Inferior parietal cortex (tissue), 1 donor: Measurements from ENCODE around the gene CTAGE9.
"Not testable (repeated sequence)": the region's sequence is repeated elsewhere in the genome, so short reads cannot be mapped to it uniquely, and the experiment has no call there.

Experiments
- DNase-seq: peaks from one replicate; pipeline ENCODE4 v3.0.0-alpha.2; 2016; ENCODE audit errors: extremely low spot score

CTAGE9 gene

DNA sequence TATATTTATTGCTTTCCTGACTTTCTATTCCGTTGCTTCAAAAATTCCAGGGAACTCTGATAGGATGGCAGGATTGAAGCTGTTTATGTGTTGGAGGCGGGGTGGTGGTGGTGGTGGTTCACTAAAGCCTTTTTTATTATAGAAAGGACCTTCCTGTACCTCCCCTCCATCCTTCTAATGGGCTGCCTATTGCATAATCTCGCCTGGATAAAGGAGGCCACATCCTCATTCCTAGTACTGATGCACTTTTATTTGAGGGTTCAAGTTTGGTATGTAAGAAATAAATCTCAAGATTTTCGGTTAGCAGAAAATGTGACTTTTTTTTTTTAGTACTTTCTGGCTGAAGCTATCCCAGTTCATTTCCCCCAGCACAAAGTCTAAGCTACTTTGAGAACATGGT lies 18.7 kb upstream of the CTAGE9 start:
- no peak for DNase-seq

GRCh38 chr6:131728296-131728939 lies 17.6 kb upstream of the CTAGE9 start:
- DNase-seq, result no peak

GRCh38 chr6:131727868-131728267 lies 17.1 kb upstream of the CTAGE9 start:
- DNase-seq, result no peak

GRCh38 chr6:131727467-131727866 lies 16.6 kb upstream of the CTAGE9 start:
- no peak for DNase-seq

DNA sequence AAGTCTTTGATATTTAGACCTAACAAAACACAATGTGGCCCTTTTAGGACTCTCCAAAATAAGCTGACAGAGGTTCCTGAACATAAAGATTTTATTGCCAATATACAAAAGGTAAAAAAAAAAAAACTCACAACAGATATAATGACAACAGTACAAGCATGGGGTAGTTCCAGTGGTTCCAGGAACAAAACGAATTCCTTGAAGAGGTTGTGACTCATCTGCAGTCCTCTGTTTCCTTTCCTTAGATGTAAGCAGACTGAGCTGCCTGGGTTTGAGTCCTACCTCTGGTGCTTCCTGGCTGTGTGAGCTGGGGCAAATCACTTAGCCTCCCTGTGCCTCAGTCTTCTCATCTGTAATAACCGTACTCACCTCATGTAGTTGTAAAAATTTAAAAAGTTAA lies 13.3 kb upstream of the CTAGE9 start:
- no peak for DNase-seq

GRCh38 chr6:131721161-131721560 lies 10.3 kb upstream of the CTAGE9 start:
- DNase-seq, result no peak

DNA sequence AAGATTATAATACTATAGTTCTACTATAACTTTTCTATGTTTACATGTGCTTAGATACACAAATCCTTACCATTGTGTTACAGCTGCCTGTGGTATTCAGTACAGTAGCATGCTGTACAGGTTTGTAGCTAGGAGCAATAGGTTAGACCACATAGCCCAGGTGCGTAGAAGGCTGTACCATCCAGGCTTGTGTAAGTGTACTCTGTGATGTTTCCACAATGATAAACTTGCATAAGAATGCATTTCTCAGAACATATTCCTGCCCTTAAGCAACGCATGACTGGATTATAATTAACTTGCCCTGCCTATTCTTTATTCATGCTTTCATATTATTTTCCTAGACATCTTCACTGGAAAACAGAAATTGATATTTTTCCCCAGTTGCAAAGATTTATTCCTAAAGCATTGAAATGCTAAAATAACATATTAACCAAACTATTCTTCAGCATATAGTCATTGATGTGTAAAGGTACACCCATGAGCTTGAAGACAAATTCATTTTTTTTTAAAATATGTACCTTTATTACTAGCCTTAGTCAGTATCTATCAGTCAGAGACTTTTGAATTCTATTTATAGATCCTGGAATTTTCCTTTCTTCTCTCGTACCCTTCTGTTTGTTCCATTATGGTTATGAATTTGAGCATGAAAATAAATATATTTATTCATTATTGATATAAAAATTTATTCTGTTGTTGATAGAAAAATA lies 7.2 kb upstream of the CTAGE9 start:
- no peak for DNase-seq

DNA sequence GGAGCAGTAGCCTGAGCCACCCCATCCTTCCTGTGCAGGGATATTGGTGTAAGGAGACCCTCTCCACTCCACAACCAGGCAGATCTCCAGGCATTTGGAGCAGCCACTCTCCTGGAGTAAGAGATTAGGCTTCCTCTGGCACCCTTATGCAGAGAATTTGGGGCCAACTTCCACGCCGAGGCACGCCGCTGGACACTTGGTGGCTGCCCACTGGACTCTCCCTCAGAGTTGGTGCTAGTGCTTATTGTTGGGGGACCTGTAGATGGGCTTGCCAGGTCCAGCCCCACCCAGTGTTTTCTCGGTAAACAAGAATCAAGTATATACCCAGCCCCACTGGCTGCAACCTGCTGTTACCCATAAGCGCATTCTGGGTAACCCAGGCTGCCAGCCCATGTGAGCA lies 4.8 kb upstream of the CTAGE9 start:
- DNase-seq, result not testable (repeated sequence)

DNA sequence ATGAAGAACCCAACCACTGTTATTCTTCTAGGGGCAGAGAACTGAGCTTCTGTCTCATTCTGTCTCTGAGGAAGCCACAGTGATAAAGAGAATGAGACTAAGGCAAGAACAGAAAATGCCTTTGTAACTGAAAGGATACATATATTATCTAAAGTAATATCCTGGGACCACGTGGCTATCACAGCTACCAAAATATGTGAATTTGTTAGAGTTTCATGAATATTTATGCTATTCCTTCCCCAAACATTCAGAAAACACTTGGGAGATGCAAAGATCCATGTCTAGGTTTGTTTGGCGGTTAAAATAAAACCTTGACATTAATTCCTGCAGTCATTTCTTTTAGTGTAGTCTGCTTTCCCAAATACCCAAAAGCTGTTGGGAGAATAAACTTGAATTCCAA lies 6.9 kb downstream of the CTAGE9 start:
- not testable (repeated sequence) for DNase-seq

DNA sequence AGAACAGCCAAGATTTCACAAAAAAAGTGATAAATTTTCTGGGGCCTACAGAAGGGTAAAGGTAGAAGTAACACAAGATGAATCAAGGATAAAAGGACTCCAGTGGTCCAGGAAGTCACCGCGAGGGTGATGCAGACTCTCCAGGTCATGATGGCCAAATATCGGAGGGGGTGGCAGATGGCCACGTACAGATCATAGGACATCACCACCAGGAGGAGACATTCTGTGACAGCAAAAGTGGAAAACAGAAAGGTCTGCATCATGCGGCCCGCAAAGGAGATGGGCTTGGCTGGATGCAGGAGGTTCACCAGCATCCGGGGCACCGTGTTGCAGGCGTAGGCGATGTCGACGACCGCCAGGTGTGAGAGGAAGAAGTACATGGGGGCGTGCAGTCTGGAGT lies 10.0 kb downstream of the CTAGE9 start:
- DNase-seq, result not testable (repeated sequence)

GRCh38 chr6:131696956-131697355 lies 13.9 kb downstream of the CTAGE9 start:
- DNase-seq, result no peak

GRCh38 chr6:131694832-131695426 lies 15.9 kb downstream of the CTAGE9 start:
- DNase-seq, result peak; percentile 65

GRCh38 chr6:131693384-131693783 lies 17.4 kb downstream of the CTAGE9 start:
- DNase-seq, result no peak

DNA sequence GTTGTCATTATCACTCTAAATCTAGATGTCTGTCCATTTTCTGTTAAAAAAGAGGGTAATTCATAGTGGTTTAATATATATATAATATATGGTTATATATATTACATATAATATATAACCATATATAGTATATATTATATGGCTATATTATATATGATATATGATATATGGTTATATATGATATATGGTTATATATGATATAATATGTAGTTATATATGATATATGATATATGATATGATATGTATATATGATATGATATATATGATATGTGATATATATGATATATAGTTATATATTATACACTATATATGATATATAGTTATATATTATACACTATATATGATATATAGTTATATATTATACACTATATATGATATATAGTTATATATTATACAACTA lies 18.2 kb downstream of the CTAGE9 start:
- no peak for DNase-seq

GRCh38 chr6:131692031-131692430 lies 18.8 kb downstream of the CTAGE9 start:
- DNase-seq, result no peak

DNA sequence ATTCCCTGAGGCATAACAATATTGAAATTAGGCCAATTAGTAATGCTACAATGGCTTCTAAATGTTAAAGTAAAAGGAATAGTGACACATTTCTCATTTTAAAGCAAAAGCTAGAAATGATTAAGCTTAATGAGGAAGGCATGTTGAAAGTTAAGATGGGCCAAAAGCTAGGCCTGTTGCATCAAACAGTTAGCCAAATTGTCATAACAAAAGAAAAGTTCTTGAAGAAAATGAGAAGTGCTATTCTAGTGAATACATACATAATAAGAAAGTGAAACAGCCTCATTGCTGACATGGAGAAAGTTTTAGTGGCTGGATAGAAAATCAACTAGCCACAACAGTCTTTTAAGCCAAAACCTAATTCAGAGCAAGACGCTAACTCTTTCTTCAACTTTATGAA lies 22.5 kb downstream of the CTAGE9 start:
- DNase-seq, result no peak

DNA sequence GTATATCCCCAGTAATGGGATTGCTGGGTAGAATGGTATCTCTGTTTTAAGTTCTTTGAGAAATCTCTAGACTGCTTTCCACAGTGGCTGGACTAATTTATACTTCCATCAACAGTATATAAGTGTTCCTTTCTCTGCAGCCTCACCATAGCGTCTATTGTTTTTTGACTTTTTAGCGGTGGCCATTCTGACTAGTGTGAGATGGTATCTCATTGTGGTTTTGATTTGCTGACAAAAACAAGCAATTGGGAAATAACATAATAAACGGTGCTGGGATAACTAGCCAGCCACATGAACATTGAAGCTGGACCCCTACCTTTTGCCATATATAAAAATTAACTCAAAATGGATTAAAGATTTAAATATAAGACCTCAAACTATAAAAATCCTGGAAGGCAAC lies 23.8 kb downstream of the CTAGE9 start:
- no peak for DNase-seq

- no peak for DNase-seq
Observed at GRCh38 chr6:131685266-131685780, 25.5 kb downstream of the CTAGE9 start.

DNA sequence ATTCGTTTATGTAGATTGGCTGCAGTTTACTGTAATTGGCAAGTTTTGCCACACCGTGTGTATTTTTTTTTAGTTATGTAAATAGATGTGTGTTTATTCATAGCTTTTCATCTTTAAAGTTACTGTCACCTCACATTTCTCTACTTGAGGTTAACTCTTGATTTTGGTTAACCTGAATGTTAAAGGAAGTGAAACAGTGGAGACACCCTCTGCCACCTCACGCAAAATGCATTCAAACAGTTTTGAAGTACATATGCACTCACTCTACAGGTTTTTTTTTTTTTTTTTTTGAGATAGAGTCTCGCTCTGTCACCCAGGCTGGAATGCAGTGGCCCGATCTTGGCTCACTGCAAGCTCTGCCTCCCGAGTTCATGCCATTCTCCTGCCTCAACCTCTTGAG lies 27.3 kb downstream of the CTAGE9 start:
- DNase-seq, result no peak

DNA sequence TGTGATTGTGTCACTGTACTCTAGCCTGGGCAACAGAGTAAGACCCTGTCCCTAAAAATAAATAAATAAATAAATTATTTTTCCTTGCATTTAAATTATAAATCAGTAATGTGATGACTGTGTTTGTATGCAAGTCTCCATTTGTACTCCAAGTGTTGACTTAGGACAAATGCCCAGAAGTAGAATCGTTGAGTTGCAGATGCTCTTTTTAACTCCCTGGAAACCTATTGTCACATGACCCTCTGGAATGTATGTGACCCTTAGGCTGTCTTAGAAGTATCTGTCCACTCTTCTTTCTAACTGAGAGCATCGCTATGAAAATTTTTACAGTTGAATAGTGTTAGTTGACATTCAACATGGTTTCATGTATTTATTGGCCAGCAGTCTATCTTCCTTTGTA lies 28.4 kb downstream of the CTAGE9 start:
- DNase-seq, result no peak

DNA sequence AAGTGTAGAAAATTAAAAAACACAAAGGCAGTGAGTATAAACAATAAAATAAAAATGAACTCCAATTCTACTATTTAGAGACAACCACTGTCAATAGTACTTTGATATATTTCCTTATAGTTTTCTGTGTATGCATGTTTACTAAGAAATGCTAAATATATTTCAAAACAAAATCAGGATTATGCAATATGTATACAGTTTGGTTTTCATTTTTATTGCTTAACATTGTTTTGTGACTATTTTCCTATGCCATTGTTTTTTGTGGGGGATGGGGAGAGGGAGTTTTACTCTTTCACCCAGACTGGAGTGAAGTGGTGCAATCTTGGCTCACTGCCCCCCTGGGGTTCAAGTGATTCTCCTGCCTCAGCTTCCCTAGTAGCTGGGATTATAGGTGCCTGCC lies 29.2 kb downstream of the CTAGE9 start:
- no peak for DNase-seq

DNA sequence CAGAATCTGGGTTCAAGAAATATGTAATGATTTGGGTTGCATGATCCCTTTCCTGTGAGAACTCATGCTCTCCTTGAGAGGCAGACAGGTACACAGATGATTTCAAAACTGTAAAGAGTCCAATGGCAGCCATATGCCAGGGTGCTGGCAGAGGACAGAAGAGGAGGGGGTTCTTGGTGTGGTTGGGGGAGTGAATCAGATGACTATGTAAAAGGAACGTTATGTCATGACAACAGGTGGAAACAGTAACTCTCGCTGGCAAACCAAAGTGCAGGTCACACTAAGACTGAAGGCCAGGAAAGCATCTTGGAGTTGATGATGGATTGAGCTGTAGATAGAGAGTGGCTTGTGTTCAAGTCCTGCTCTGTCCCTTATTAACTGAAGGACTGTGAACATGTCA lies 29.9 kb downstream of the CTAGE9 start:
- DNase-seq, result no peak

GRCh38 chr6:131678442-131678841 lies 32.4 kb downstream of the CTAGE9 start:
- no peak for DNase-seq
